Esophagus squamous epithelium (tissue), 5 donors: ENCODE results near the gene GRIK4. TPM values are rescaled to one million over a fixed set of nuclear protein-coding genes. Genes with fewer than 3 reads are reported as not detected.

Experiments used
- DNase-seq: peaks from one replicate; lab custom pipeline; 2025; lab: John Stamatoyannopoulos, UW
- H3K27ac ChIP-seq, 4 donors: fragments of 200-600 bp; sonication (generic); one replicate each; pipeline ENCODE4 v1.5.1; 2016 to 2019; ENCODE audit warnings: mild to moderate bottlenecking in 1 of 4
- H3K27me3 ChIP-seq, 4 donors: fragments of 200-600 bp; sonication (generic); 1 replicate in 3 of 4; 2 replicates in 1 of 4; pipeline versions ENCODE4 v1.5.1 to v1.6.0; 2017 to 2021; ENCODE audit warnings: antibody characterized with exemption in 1 of 4
- H3K36me3 ChIP-seq, 3 donors: fragments of 200-600 bp; sonication (generic); one replicate each; pipeline ENCODE4 v1.5.1; 2016 to 2019
- H3K4me1 ChIP-seq, 3 donors: fragments of 200-600 bp; sonication (generic); one replicate each; pipeline ENCODE4 v1.5.1; 2017 to 2019
- H3K4me3 ChIP-seq, 4 donors: fragments of 200-600 bp; sonication (generic); 1 replicate in 3 of 4; 2 replicates in 1 of 4; pipeline ENCODE4 v1.5.1; 2016 to 2019; ENCODE audit warnings: mild to moderate bottlenecking in 2 of 4, moderate library complexity in 1 of 4
- H3K9me3 ChIP-seq, 3 donors: fragments of 200-600 bp; sonication (generic); one replicate each; pipeline ENCODE4 v1.5.1; 2016 to 2019
- CTCF ChIP-seq, 6 experiments: fragments of 450-650 bp in 4 of 6; fragments of 200-600 bp in 2 of 6; sonication (generic) in 2 of 6; IDR thresholded peaks; one replicate each; pipeline ENCODE4 v1.5.1; 2016 to 2019; ENCODE audit warnings: antibody characterized with exemption in 6 of 6, mild to moderate bottlenecking in 4 of 6, moderate library complexity in 4 of 6
- POLR2A ChIP-seq, 4 donors: fragments of 450-650 bp; IDR thresholded peaks; one replicate each; pipeline ENCODE4 v1.6.1; 2017; ENCODE audit warnings: antibody characterized with exemption in 4 of 4, mild to moderate bottlenecking in 4 of 4, moderate library complexity in 3 of 4
- WGBS, 2 donors: methylation state at CpG; one replicate each; pipeline ENCODE4 v1.1.5; 2018; 5-methylcytosine and 5-hydroxymethylcytosine counted together
- intact Hi-C: fragments of 100-400 bp; cut with DNase I; formaldehyde crosslinking; loops from one replicate; pipeline ENCODE4 v1.15.0; 2022
- total RNA-seq, 4 donors: library from RNA; depleted of rRNA; stranded (reverse); fragments of >200 nt; gene quantifications; one replicate each; pipeline ENCODE4 v1.1.0, GENCODE V29; 2016
- donor health status: DM: yes; HTN: yes; CAD: no.

The GRIK4 gene
- total RNA-seq, 4 donors from 2014 or later: 0.15 to 0.19 TPM; not detected in 2

GRCh38 chr11:120632579-120632978 is 121.0 kb downstream of the GRIK4 start:
- intact Hi-C loops: no loop called here
- no peak for DNase-seq
- 72 to 75% methylated on average over 1 to 2 of the region's 3 CpGs for WGBS, 2 donors
- Histone ChIP-seq H3K4me3 (no peak overlapping the region), H3K36me3 (no peaks in the 10 kb centered on the region), H3K27ac (no peak overlapping the region), H3K27me3 (peaks cover 0 to 11% (median 0%) of the 10 kb centered on the region in 4 donors), H3K4me1 (no peaks in the 10 kb centered on the region), H3K9me3 (no peaks in the 10 kb centered on the region)
- TF ChIP-seq POLR2A (IDR thresholded peaks at IDR 0.05) (no peak), CTCF (IDR thresholded peaks at IDR 0.05) (no peak)

- Histone ChIP-seq H3K4me1 (no peaks in the 10 kb centered on the region), H3K9me3 (no peaks in the 10 kb centered on the region), H3K36me3 (no peaks in the 10 kb centered on the region), H3K27ac (no peak overlapping the region), H3K27me3 (peaks cover 0 to 18% (median 0%) of the 10 kb centered on the region in 4 donors), H3K4me3 (no peak overlapping the region)
- intact Hi-C loops: no loop called here
- 66% methylated on average over 15 of the region's 15 CpGs for WGBS, 2 donors
- DNase-seq: no peak
- no peak for TF ChIP-seq POLR2A (IDR thresholded peaks at IDR 0.05)
- TF ChIP-seq CTCF (IDR thresholded peaks at IDR 0.05): no peak
Measured at GRCh38 chr11:120633616-120634393, 122.3 kb downstream of the GRIK4 start.

GRCh38 chr11:120634706-120635105 is 123.2 kb downstream of the GRIK4 start:
- WGBS, 2 donors: 77 to 87% methylated on average over 6 to 10 of the region's 13 CpGs
- no peak overlapping the region for H3K27ac ChIP-seq
- H3K4me1 ChIP-seq: no peaks in the 10 kb centered on the region
- H3K9me3 ChIP-seq: no peaks in the 10 kb centered on the region
- H3K27me3 ChIP-seq: peaks cover 0 to 18% (median 0%) of the 10 kb centered on the region in 4 donors
- no peak for TF ChIP-seq POLR2A (IDR thresholded peaks at IDR 0.05)
- no peak for TF ChIP-seq CTCF (IDR thresholded peaks at IDR 0.05)
- no peaks in the 10 kb centered on the region for H3K36me3 ChIP-seq
- DNase-seq: no peak
- intact Hi-C loops: no loop called here
- H3K4me3 ChIP-seq: no peak overlapping the region

GRCh38 chr11:120635136-120635810 is 123.7 kb downstream of the GRIK4 start:
- Histone ChIP-seq H3K27me3 (peaks cover 0 to 18% (median 0%) of the 10 kb centered on the region in 4 donors), H3K4me3 (no peak overlapping the region), H3K4me1 (no peaks in the 10 kb centered on the region), H3K27ac (no peak overlapping the region), H3K36me3 (no peaks in the 10 kb centered on the region), H3K9me3 (no peaks in the 10 kb centered on the region)
- no peak for TF ChIP-seq POLR2A (IDR thresholded peaks at IDR 0.05)
- no peak for TF ChIP-seq CTCF (IDR thresholded peaks at IDR 0.05)
- intact Hi-C loops: no loop called here
- WGBS, 2 donors: 45% methylated on average over 9 of the region's 9 CpGs
- DNase-seq: no peak

GRCh38 chr11:120637131-120637530 is 125.6 kb downstream of the GRIK4 start:
- TF ChIP-seq POLR2A (IDR thresholded peaks at IDR 0.05): no peak
- TF ChIP-seq CTCF (IDR thresholded peaks at IDR 0.05): no peak
- DNase-seq: no peak
- H3K4me1 ChIP-seq: no peaks in the 10 kb centered on the region
- no peaks in the 10 kb centered on the region for H3K9me3 ChIP-seq
- H3K27me3 ChIP-seq: peaks cover 0 to 22% (median 0%) of the 10 kb centered on the region in 4 donors
- 64 to 74% methylated on average over 3 to 6 of the region's 6 CpGs for WGBS, 2 donors
- intact Hi-C loops: no loop called here
- H3K36me3 ChIP-seq: no peaks in the 10 kb centered on the region
- no peak overlapping the region for H3K27ac ChIP-seq
- no peak overlapping the region for H3K4me3 ChIP-seq
